HepG2 (cell line): ENCODE data around the gene FAM120B. TPM values are rescaled to one million over a fixed set of nuclear protein-coding genes. Genes with fewer than 3 reads are reported as not detected.

ENCODE experiments used
- ARNT2 ChIP-seq: sonication (generic); formaldehyde crosslinking; IDR thresholded peaks from 2 replicates; pipeline ENCODE4 v1.8.0; 2022; ENCODE audit warnings: mild to moderate bottlenecking, low read depth, missing genetic modification reagents, moderate library complexity
- DNMT1 ChIP-seq: sonication (generic); formaldehyde crosslinking; IDR thresholded peaks from 2 replicates; pipeline ENCODE4 v1.5.1; 2020; ENCODE audit warnings: mild to moderate bottlenecking, missing genetic modification reagents
- FOXK1 ChIP-seq: sonication (generic); formaldehyde crosslinking; IDR thresholded peaks from 2 replicates; pipeline ENCODE4 v1.4.0; 2020; ENCODE audit warnings: low read depth, missing genetic modification reagents, borderline replicate concordance
- GPN1 ChIP-seq: sonication (generic); formaldehyde crosslinking; IDR thresholded peaks from 2 replicates; pipeline ENCODE4 v1.5.1; 2020; ENCODE audit warnings: missing genetic modification reagents, borderline replicate concordance
- MLLT10 ChIP-seq: sonication (generic); formaldehyde crosslinking; IDR thresholded peaks from 2 replicates; pipeline ENCODE4 v1.4.0; 2020; ENCODE audit warnings: missing genetic modification reagents
- NR2F2 ChIP-seq: IDR thresholded peaks from 2 replicates; pipeline ENCODE4 v1.6.1; 2012; ENCODE audit warnings: low read depth, inconsistent platforms, borderline replicate concordance
- SMARCC2 ChIP-seq: fragments of 450-650 bp; IDR thresholded peaks from 2 replicates; pipeline ENCODE4 v1.6.1; 2017; ENCODE audit warnings: antibody characterized with exemption, mild to moderate bottlenecking
- TARDBP ChIP-seq: sonication (generic); formaldehyde crosslinking; IDR thresholded peaks from 2 replicates; pipeline ENCODE4 v1.8.0; 2022; ENCODE audit warnings: mild to moderate bottlenecking, missing genetic modification reagents
- U2AF2 ChIP-seq: fragments of 200-400 bp; formaldehyde crosslinking; IDR thresholded peaks from 2 replicates; pipeline ENCODE4 v1.6.1; 2017; ENCODE audit warnings: low read depth, mild to moderate bottlenecking, low read length
- ZC3H4 ChIP-seq: sonication (generic); formaldehyde crosslinking; IDR thresholded peaks from 2 replicates; pipeline ENCODE4 v1.4.0; 2020; ENCODE audit warnings: missing genetic modification reagents, borderline replicate concordance
- ZNF17 ChIP-seq: sonication (generic); formaldehyde crosslinking; IDR thresholded peaks from 2 replicates; pipeline ENCODE4 v1.5.0; 2020; ENCODE audit warnings: mild to moderate bottlenecking, missing genetic modification reagents
- ZNF354B ChIP-seq: sonication (generic); formaldehyde crosslinking; IDR thresholded peaks from 2 replicates; pipeline ENCODE4 v1.8.0; 2022; ENCODE audit warnings: mild to moderate bottlenecking, missing genetic modification reagents
- ZNF468 ChIP-seq: sonication (generic); formaldehyde crosslinking; IDR thresholded peaks from 2 replicates; pipeline ENCODE4 v1.8.0; 2022; ENCODE audit warnings: mild to moderate bottlenecking, moderate library complexity, missing genetic modification reagents
- ZNF605 ChIP-seq: sonication (generic); formaldehyde crosslinking; IDR thresholded peaks from 2 replicates; pipeline ENCODE4 v1.8.0; 2022; ENCODE audit warnings: mild to moderate bottlenecking, missing genetic modification reagents
- polyA plus RNA-seq, 8 experiments: library from polyadenylated mRNA; depleted of rRNA in 3 of 8; stranded (reverse) in 7 of 8; unstranded in 1 of 8; fragments of >200 nt; fragmentation: Illumina TruSeq in 4 of 8; extraction: Trizol in 4 of 8; gene quantifications; 2 replicates each; pipeline versions ENCODE4 v1.2.1 to v1.2.3, GENCODE V29; 2011 to 2016; ENCODE audit warnings: low read depth in 4 of 8, missing spikeins in 1 of 8, mixed read lengths in 1 of 8; ENCODE audit not compliant: insufficient read depth in 1 of 8
- total RNA-seq, 5 experiments: library from RNA; depleted of rRNA; stranded (reverse); fragments of >200 nt; fragmentation: Illumina TruSeq; extraction: Trizol; gene quantifications; 2 replicates each; pipeline ENCODE4 v1.2.3, GENCODE V29; 2016; ENCODE audit warnings: low read depth in 1 of 5
- TF ChIP-seq, protein P1 (sequence below): IDR thresholded peaks from 2 replicates; pipeline ENCODE4 v1.6.1; 2016; ENCODE audit warnings: low read depth
- TF ChIP-seq, protein P2 (sequence below): IDR thresholded peaks from 2 replicates; pipeline ENCODE4 v1.6.1; 2012; ENCODE audit warnings: low read depth, low read length, improper control_type of control experiment
- TF ChIP-seq, protein P3 (sequence below): sonication (generic); formaldehyde crosslinking; IDR thresholded peaks from 2 replicates; pipeline ENCODE4 v1.4.0; 2020; ENCODE audit warnings: mild to moderate bottlenecking, missing genetic modification reagents
- TF ChIP-seq, protein P4 (sequence below): sonication (generic); formaldehyde crosslinking; conservative IDR thresholded peaks from 2 replicates; pipeline ENCODE4 v1.8.1; 2023; ENCODE audit warnings: missing genetic modification reagents
- TF ChIP-seq, protein P5 (sequence below): fragments of 450-650 bp; IDR thresholded peaks from 2 replicates; pipeline ENCODE4 v1.6.1; 2017; ENCODE audit warnings: mild to moderate bottlenecking

The FAM120B gene
- total and polyA plus RNA-seq, 2 of the 13 experiments (the other 11 are each of a cell fraction or from before 2014, with no cell fraction given) = 9.2 to 10.7 TPM

DNA sequence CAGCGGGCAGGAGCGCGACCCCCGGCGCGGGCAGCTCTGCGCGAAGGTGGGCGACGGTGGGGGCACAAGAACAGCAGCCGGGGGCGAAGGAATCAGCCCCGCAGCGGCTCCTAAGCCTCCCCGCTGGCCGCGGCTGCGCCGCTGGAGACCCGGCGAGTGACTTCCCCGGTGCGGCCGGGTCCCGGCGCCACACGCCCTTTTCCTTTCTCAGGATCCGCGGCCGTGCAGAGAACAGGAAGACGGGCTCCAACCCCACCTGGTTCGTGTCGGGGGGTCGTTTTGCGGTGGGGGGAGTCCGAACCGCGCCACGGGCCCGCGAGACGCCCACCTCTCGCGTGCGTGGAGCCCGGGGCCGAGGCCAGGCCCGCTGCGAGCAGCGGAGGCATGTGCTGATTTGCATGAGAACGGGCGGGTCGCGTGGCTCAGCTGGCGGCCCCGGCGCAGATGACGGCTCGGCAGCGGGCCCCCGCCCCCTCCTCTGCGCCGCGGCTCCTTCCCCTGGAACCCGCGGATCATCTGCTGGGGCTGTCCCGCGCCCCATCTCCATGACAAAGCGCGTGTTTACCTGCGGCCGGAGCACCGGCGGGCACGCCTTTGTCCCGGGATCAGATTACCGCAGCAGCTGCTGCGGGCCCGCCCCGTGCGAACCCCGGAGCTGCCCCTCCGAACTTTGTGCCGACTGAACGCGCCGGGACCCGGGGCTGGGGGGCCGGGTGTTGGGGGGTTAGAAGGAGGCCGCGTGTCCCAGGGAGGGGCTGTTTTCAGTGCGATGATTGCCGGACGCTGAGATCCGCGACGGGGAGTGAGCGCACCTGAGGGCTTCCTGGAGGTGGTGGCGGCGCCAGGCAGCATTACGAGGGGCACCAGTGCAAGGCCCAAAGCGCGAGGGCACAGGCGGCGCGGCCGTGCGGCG is 10.8 kb upstream of the FAM120B start (continued):
- TF ChIP-seq ZC3H4 (CRISPR knock-in tag) = no peak
- no peak for TF ChIP-seq ZNF605 (CRISPR knock-in tag)
- no peak for TF ChIP-seq ZNF354B (CRISPR knock-in tag)
- no peak for TF ChIP-seq MLLT10
- TF ChIP-seq SMARCC2 = no peak
- TF ChIP-seq ARNT2 (CRISPR knock-in tag) = no peak
- no peak for TF ChIP-seq GPN1 (CRISPR knock-in tag)
- TF ChIP-seq, protein P1, sequence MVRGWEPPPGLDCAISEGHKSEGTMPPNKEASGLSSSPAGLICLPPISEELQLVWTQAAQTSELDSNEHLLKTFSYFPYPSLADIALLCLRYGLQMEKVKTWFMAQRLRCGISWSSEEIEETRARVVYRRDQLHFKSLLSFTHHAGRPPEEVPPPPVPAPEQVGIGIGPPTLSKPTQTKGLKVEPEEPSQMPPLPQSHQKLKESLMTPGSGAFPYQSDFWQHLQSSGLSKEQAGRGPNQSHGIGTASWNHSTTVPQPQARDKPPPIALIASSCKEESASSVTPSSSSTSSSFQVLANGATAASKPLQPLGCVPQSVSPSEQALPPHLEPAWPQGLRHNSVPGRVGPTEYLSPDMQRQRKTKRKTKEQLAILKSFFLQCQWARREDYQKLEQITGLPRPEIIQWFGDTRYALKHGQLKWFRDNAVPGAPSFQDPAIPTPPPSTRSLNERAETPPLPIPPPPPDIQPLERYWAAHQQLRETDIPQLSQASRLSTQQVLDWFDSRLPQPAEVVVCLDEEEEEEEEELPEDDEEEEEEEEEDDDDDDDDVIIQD (CRISPR knock-in tag) = no peak
- TF ChIP-seq, protein P2, sequence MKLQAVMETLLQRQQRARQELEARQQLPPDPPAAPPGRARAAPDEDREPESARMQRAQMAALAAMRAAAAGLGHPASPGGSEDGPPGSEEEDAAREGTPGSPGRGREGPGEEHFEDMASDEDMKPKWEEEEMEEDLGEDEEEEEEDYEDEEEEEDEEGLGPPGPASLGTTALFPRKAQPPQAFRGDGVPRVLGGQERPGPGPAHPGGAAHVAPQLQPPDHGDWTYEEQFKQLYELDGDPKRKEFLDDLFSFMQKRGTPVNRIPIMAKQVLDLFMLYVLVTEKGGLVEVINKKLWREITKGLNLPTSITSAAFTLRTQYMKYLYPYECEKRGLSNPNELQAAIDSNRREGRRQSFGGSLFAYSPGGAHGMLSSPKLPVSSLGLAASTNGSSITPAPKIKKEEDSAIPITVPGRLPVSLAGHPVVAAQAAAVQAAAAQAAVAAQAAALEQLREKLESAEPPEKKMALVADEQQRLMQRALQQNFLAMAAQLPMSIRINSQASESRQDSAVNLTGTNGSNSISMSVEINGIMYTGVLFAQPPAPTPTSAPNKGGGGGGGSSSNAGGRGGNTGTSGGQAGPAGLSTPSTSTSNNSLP = no peak
- TF ChIP-seq FOXK1 = 0 out of 2 replicates have a peak, but pooled peaks have one; percentile 40
- TF ChIP-seq U2AF2 = no peak
- TF ChIP-seq DNMT1 (CRISPR knock-in tag) = no peak
- TF ChIP-seq, protein P3, sequence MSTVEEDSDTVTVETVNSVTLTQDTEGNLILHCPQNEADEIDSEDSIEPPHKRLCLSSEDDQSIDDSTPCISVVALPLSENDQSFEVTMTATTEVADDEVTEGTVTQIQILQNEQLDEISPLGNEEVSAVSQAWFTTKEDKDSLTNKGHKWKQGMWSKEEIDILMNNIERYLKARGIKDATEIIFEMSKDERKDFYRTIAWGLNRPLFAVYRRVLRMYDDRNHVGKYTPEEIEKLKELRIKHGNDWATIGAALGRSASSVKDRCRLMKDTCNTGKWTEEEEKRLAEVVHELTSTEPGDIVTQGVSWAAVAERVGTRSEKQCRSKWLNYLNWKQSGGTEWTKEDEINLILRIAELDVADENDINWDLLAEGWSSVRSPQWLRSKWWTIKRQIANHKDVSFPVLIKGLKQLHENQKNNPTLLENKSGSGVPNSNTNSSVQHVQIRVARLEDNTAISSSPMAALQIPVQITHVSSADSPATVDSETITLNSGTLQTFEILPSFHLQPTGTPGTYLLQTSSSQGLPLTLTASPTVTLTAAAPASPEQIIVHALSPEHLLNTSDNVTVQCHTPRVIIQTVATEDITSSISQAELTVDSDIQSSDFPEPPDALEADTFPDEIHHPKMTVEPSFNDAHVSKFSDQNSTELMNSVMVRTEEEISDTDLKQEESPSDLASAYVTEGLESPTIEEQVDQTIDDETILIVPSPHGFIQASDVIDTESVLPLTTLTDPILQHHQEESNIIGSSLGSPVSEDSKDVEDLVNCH = no peak
- TF ChIP-seq ZNF17 (CRISPR knock-in tag) = no peak
- TF ChIP-seq NR2F2 = no peak
- TF ChIP-seq, protein P4, sequence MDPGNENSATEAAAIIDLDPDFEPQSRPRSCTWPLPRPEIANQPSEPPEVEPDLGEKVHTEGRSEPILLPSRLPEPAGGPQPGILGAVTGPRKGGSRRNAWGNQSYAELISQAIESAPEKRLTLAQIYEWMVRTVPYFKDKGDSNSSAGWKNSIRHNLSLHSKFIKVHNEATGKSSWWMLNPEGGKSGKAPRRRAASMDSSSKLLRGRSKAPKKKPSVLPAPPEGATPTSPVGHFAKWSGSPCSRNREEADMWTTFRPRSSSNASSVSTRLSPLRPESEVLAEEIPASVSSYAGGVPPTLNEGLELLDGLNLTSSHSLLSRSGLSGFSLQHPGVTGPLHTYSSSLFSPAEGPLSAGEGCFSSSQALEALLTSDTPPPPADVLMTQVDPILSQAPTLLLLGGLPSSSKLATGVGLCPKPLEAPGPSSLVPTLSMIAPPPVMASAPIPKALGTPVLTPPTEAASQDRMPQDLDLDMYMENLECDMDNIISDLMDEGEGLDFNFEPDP (CRISPR knock-in tag) = 0 out of 2 replicates have a peak, but pooled peaks have one; percentile 80
- peak; percentile 34; the same call in 1 of the 2 replicates for TF ChIP-seq TARDBP (CRISPR knock-in tag)
- TF ChIP-seq ZNF468 (CRISPR knock-in tag) = no peak
- TF ChIP-seq, protein P5, sequence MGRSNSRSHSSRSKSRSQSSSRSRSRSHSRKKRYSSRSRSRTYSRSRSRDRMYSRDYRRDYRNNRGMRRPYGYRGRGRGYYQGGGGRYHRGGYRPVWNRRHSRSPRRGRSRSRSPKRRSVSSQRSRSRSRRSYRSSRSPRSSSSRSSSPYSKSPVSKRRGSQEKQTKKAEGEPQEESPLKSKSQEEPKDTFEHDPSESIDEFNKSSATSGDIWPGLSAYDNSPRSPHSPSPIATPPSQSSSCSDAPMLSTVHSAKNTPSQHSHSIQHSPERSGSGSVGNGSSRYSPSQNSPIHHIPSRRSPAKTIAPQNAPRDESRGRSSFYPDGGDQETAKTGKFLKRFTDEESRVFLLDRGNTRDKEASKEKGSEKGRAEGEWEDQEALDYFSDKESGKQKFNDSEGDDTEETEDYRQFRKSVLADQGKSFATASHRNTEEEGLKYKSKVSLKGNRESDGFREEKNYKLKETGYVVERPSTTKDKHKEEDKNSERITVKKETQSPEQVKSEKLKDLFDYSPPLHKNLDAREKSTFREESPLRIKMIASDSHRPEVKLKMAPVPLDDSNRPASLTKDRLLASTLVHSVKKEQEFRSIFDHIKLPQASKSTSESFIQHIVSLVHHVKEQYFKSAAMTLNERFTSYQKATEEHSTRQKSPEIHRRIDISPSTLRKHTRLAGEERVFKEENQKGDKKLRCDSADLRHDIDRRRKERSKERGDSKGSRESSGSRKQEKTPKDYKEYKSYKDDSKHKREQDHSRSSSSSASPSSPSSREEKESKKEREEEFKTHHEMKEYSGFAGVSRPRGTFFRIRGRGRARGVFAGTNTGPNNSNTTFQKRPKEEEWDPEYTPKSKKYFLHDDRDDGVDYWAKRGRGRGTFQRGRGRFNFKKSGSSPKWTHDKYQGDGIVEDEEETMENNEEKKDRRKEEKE = no peak
